Measurements from ENCODE around the gene CNGB1. TPM values are rescaled to one million over a fixed set of nuclear protein-coding genes. Genes with fewer than 3 reads are reported as not detected.

The CNGB1 gene
- total RNA-seq, 1 donor from 2014 or later = not detected

GRCh38 chr16:57901480-57902069 lies 69.4 kb downstream of the CNGB1 start:
- no peaks in the 10 kb centered on the region for H3K36me3 Mint-ChIP-seq (ENCODE audit: insufficient read depth)
- no peaks in the 10 kb centered on the region for H3K9me3 Mint-ChIP-seq (ENCODE audit: low read depth)
- peaks cover 56% of the 10 kb centered on the region for H3K27me3 Mint-ChIP-seq
- no peak overlapping the region for H3K27ac Mint-ChIP-seq
- no peak for TF ChIP-seq CTCF (IDR thresholded peaks at IDR 0.05; ENCODE audit: unreplicated experiment)
- H3K4me1 Mint-ChIP-seq (ENCODE audit: low read depth) = peaks cover 3% of the 10 kb centered on the region
- DNase-seq (ENCODE audit: low spot score, unreplicated experiment) = no peak
- no peak overlapping the region for H3K4me3 Mint-ChIP-seq (ENCODE audit: low read depth)

GRCh38 chr16:57900796-57901479 lies 70.0 kb downstream of the CNGB1 start:
- H3K4me3 Mint-ChIP-seq (ENCODE audit: low read depth) = no peak overlapping the region
- peaks cover 3% of the 10 kb centered on the region for H3K4me1 Mint-ChIP-seq (ENCODE audit: low read depth)
- H3K27ac Mint-ChIP-seq = no peak overlapping the region
- no peaks in the 10 kb centered on the region for H3K36me3 Mint-ChIP-seq (ENCODE audit: insufficient read depth)
- H3K9me3 Mint-ChIP-seq (ENCODE audit: low read depth) = no peaks in the 10 kb centered on the region
- no peak for DNase-seq (ENCODE audit: low spot score, unreplicated experiment)
- peaks cover 51% of the 10 kb centered on the region for H3K27me3 Mint-ChIP-seq
- no peak for TF ChIP-seq CTCF (IDR thresholded peaks at IDR 0.05; ENCODE audit: unreplicated experiment)

GRCh38 chr16:57899771-57900661 lies 70.9 kb downstream of the CNGB1 start:
- Mint-ChIP-seq H3K27me3 (peaks cover 42% of the 10 kb centered on the region), H3K9me3 (ENCODE audit: low read depth) (no peaks in the 10 kb centered on the region), H3K4me1 (ENCODE audit: low read depth) (peaks cover 3% of the 10 kb centered on the region), H3K36me3 (ENCODE audit: insufficient read depth) (no peaks in the 10 kb centered on the region), H3K4me3 (ENCODE audit: low read depth) (no peak overlapping the region), H3K27ac (peak overlapping the region; percentile 77)
- peak; percentile 93 for TF ChIP-seq CTCF (IDR thresholded peaks at IDR 0.05; ENCODE audit: unreplicated experiment)
- DNase-seq (ENCODE audit: low spot score, unreplicated experiment) = peak; percentile 55

GRCh38 chr16:57898961-57899360 lies 72.0 kb downstream of the CNGB1 start:
- Mint-ChIP-seq H3K27ac (no peak overlapping the region), H3K4me1 (ENCODE audit: low read depth) (peaks cover 12% of the 10 kb centered on the region), H3K27me3 (peaks cover 34% of the 10 kb centered on the region), H3K36me3 (ENCODE audit: insufficient read depth) (no peaks in the 10 kb centered on the region), H3K4me3 (ENCODE audit: low read depth) (no peak overlapping the region), H3K9me3 (ENCODE audit: low read depth) (no peaks in the 10 kb centered on the region)
- no peak for TF ChIP-seq CTCF (IDR thresholded peaks at IDR 0.05; ENCODE audit: unreplicated experiment)
- DNase-seq (ENCODE audit: low spot score, unreplicated experiment) = no peak

GRCh38 chr16:57897996-57898395 lies 72.9 kb downstream of the CNGB1 start:
- Mint-ChIP-seq H3K27me3 (peaks cover 31% of the 10 kb centered on the region), H3K36me3 (ENCODE audit: insufficient read depth) (no peaks in the 10 kb centered on the region), H3K4me1 (ENCODE audit: low read depth) (peaks cover 13% of the 10 kb centered on the region), H3K4me3 (ENCODE audit: low read depth) (no peak overlapping the region), H3K9me3 (ENCODE audit: low read depth) (no peaks in the 10 kb centered on the region), H3K27ac (no peak overlapping the region)
- DNase-seq (ENCODE audit: low spot score, unreplicated experiment) = no peak
- TF ChIP-seq CTCF (IDR thresholded peaks at IDR 0.05; ENCODE audit: unreplicated experiment) = no peak
